ENCODE data around the gene ICOSLG.
"Not testable (repeated sequence)": the region's sequence is repeated elsewhere in the genome, so short reads cannot be mapped to it uniquely, and the experiment has no call there.

ICOSLG gene

GRCh38 chr21:44223334-44223733 lies 17.4 kb downstream of the ICOSLG start:
- DNase-seq (ENCODE audit: low spot score) = not testable (repeated sequence)

- not testable (repeated sequence) for DNase-seq (ENCODE audit: low spot score)
These were observed 20.1 kb downstream of the ICOSLG start for GRCh38 chr21:44220674-44221073.

GRCh38 chr21:44218461-44218860 lies 22.3 kb downstream of the ICOSLG start:
- DNase-seq (ENCODE audit: low spot score) = not testable (repeated sequence)

- not testable (repeated sequence) for DNase-seq (ENCODE audit: low spot score)
These were observed 28.8 kb downstream of the ICOSLG start for GRCh38 chr21:44211978-44212377.

- not testable (repeated sequence) for DNase-seq (ENCODE audit: low spot score)
These were observed 29.2 kb downstream of the ICOSLG start for GRCh38 chr21:44211574-44211973.

- DNase-seq (ENCODE audit: low spot score) = not testable (repeated sequence)
These were observed 32.7 kb downstream of the ICOSLG start for GRCh38 chr21:44207860-44208646.

- DNase-seq (ENCODE audit: low spot score) = not testable (repeated sequence)
These were observed 33.8 kb downstream of the ICOSLG start for GRCh38 chr21:44206698-44207676.

GRCh38 chr21:44206187-44206586 lies 34.6 kb downstream of the ICOSLG start:
- not testable (repeated sequence) for DNase-seq (ENCODE audit: low spot score)

GRCh38 chr21:44202590-44203299 lies 38.0 kb downstream of the ICOSLG start:
- DNase-seq (ENCODE audit: low spot score) = not testable (repeated sequence)

- not testable (repeated sequence) for DNase-seq (ENCODE audit: low spot score)
These were observed 40.7 kb downstream of the ICOSLG start for GRCh38 chr21:44199997-44200396.

- DNase-seq (ENCODE audit: low spot score) = no peak
These were observed 41.3 kb downstream of the ICOSLG start for GRCh38 chr21:44199448-44199847.

- peak; percentile 4 for DNase-seq (ENCODE audit: low spot score)
These were observed 43.6 kb downstream of the ICOSLG start for GRCh38 chr21:44197156-44197516.

- DNase-seq (ENCODE audit: low spot score) = not testable (repeated sequence)
These were observed 44.3 kb downstream of the ICOSLG start for GRCh38 chr21:44196212-44197155.

GRCh38 chr21:44194888-44195287 lies 45.9 kb downstream of the ICOSLG start:
- not testable (repeated sequence) for DNase-seq (ENCODE audit: low spot score)

GRCh38 chr21:44194451-44194850 lies 46.3 kb downstream of the ICOSLG start:
- DNase-seq (ENCODE audit: low spot score) = not testable (repeated sequence)

- DNase-seq (ENCODE audit: low spot score) = not testable (repeated sequence)
These were observed 47.6 kb downstream of the ICOSLG start for GRCh38 chr21:44193108-44193507.

GRCh38 chr21:44190349-44191271 lies 50.1 kb downstream of the ICOSLG start:
- DNase-seq (ENCODE audit: low spot score) = not testable (repeated sequence)

GRCh38 chr21:44184862-44185261 lies 55.9 kb downstream of the ICOSLG start:
- not testable (repeated sequence) for DNase-seq (ENCODE audit: low spot score)

- DNase-seq (ENCODE audit: low spot score) = not testable (repeated sequence)
These were observed 58.5 kb downstream of the ICOSLG start for GRCh38 chr21:44182202-44182601.

GRCh38 chr21:44181506-44181905 lies 59.2 kb downstream of the ICOSLG start:
- DNase-seq (ENCODE audit: low spot score) = not testable (repeated sequence)

All from hepatic stellate cell (primary cell).